OCI-LY3 (cell line): Measurements from ENCODE around the gene MED13L.

Experiments
- H2AFZ ChIP-seq: fragments of 200-600, 300-600 bp; shearing (Covaris generic); 2 replicates; pipeline ENCODE4 v1.6.0; 2014; ENCODE audit warnings: antibody characterized with exemption, low read depth, low read length
- H3K27ac ChIP-seq: fragments of 200-600, 300-600 bp; sonication (generic); 2 replicates; pipeline ENCODE4 v1.5.1; 2014; ENCODE audit warnings: mild to moderate bottlenecking, low read length, moderate library complexity, mixed read lengths
- H3K27me3 ChIP-seq: fragments of 200-600, 300-600 bp; sonication (generic); 2 replicates; pipeline ENCODE4 v1.6.1; 2014; ENCODE audit warnings: low read depth, low read length, mixed read lengths
- H3K36me3 ChIP-seq: fragments of 200-600, 300-600 bp; sonication (generic); replicated peaks from 2 replicates; pipeline ENCODE3; 2014; ENCODE audit warnings: low read depth, low read length, mixed read lengths
- H3K4me1 ChIP-seq: fragments of 300-600, 200-600 bp; sonication (generic); 2 replicates; pipeline ENCODE4 v1.6.1; 2014; ENCODE audit warnings: low read length, mixed read lengths
- H3K4me2 ChIP-seq: fragments of 200-600, 300-600 bp; sonication (generic); 2 replicates; pipeline ENCODE4 v1.6.1; 2014; ENCODE audit warnings: low read length, mixed read lengths
- H3K4me3 ChIP-seq: fragments of 300-600, 200-600 bp; sonication (generic); 2 replicates; pipeline ENCODE4 v1.5.1; 2014; ENCODE audit warnings: antibody characterized with exemption, mild to moderate bottlenecking, low read length, moderate library complexity
- H3K79me2 ChIP-seq: fragments of 300-600, 200-600 bp; shearing (Covaris generic); 2 replicates; pipeline ENCODE4 v1.6.1; 2014; ENCODE audit warnings: mild to moderate bottlenecking, low read length, mixed read lengths
- H3K9ac ChIP-seq: fragments of 300-600, 200-600 bp; shearing (Covaris generic); 2 replicates; pipeline ENCODE4 v1.6.0; 2014; ENCODE audit warnings: mild to moderate bottlenecking, low read length, moderate library complexity
- H3K9me3 ChIP-seq: fragments of 200-600, 300-600 bp; shearing (Covaris generic); 2 replicates; pipeline ENCODE4 v1.6.1; 2014; ENCODE audit warnings: low read length, mixed read lengths; ENCODE audit not compliant: insufficient read depth
- H4K20me1 ChIP-seq: fragments of 200-600, 300-600 bp; sonication (generic); 2 replicates; pipeline ENCODE4 v1.6.1; 2016; ENCODE audit warnings: low read length, mixed read lengths; ENCODE audit not compliant: insufficient read depth
- CTCF ChIP-seq: fragments of 200-600, 300-600 bp; sonication (generic); IDR thresholded peaks from 2 replicates; pipeline ENCODE4 v1.5.1; 2014; ENCODE audit warnings: antibody characterized with exemption, low read length, low read depth
- EZH2phosphoT487 ChIP-seq: fragments of 200-600 bp; shearing (Covaris generic); IDR thresholded peaks from 2 replicates; pipeline ENCODE4 v1.6.1; 2018; ENCODE audit warnings: antibody characterized with exemption, mixed run types, low read depth

The MED13L gene

GRCh38 chr12:115988212-115988611 is 289.3 kb downstream of the MED13L start:
- no peak overlapping the region for H2AFZ ChIP-seq
- H3K27ac ChIP-seq, result no peak overlapping the region
- H3K4me2 ChIP-seq, result no peak overlapping the region
- peaks cover 38% of the 10 kb centered on the region for H4K20me1 ChIP-seq
- H3K9ac ChIP-seq, result no peak overlapping the region
- no peak for TF ChIP-seq CTCF
- TF ChIP-seq EZH2phosphoT487, result no peak
- H3K4me1 ChIP-seq, result peaks cover 26% of the 10 kb centered on the region
- no peak overlapping the region for H3K4me3 ChIP-seq
- no peaks in the 10 kb centered on the region for H3K27me3 ChIP-seq
- peaks cover 48% of the 10 kb centered on the region for H3K36me3 ChIP-seq
- H3K9me3 ChIP-seq, result no peaks in the 10 kb centered on the region
- H3K79me2 ChIP-seq, result peaks cover 41% of the 10 kb centered on the region

- H3K4me1 ChIP-seq, result peaks cover 15% of the 10 kb centered on the region
- H3K79me2 ChIP-seq, result peaks cover 31% of the 10 kb centered on the region
- peaks cover 30% of the 10 kb centered on the region for H3K36me3 ChIP-seq
- H2AFZ ChIP-seq, result no peak overlapping the region
- no peak overlapping the region for H3K4me2 ChIP-seq
- H3K4me3 ChIP-seq, result no peak overlapping the region
- no peaks in the 10 kb centered on the region for H3K27me3 ChIP-seq
- H3K9me3 ChIP-seq, result no peaks in the 10 kb centered on the region
- H3K27ac ChIP-seq, result no peak overlapping the region
- H3K9ac ChIP-seq, result no peak overlapping the region
- no peak for TF ChIP-seq EZH2phosphoT487
- TF ChIP-seq CTCF, result no peak
- H4K20me1 ChIP-seq, result peaks cover 27% of the 10 kb centered on the region
Measured at GRCh38 chr12:115984616-115985015, 292.9 kb downstream of the MED13L start.

GRCh38 chr12:115983226-115983798 is 294.2 kb downstream of the MED13L start:
- H3K4me2 ChIP-seq, result no peak overlapping the region
- H3K4me3 ChIP-seq, result no peak overlapping the region
- peaks cover 18% of the 10 kb centered on the region for H3K79me2 ChIP-seq
- no peak overlapping the region for H3K27ac ChIP-seq
- H3K36me3 ChIP-seq, result peaks cover 38% of the 10 kb centered on the region
- TF ChIP-seq EZH2phosphoT487 (no peak), CTCF (peak; percentile 45)
- no peak overlapping the region for H2AFZ ChIP-seq
- H3K4me1 ChIP-seq, result peaks cover 2% of the 10 kb centered on the region
- no peaks in the 10 kb centered on the region for H3K9me3 ChIP-seq
- no peaks in the 10 kb centered on the region for H3K27me3 ChIP-seq
- no peak overlapping the region for H3K9ac ChIP-seq
- H4K20me1 ChIP-seq, result peaks cover 14% of the 10 kb centered on the region; the same call in 1 of the 2 replicates

- TF ChIP-seq EZH2phosphoT487 (no peak), CTCF (no peak)
- no peaks in the 10 kb centered on the region for H3K4me1 ChIP-seq
- no peak overlapping the region for H3K9ac ChIP-seq
- H3K27me3 ChIP-seq, result no peaks in the 10 kb centered on the region
- no peaks in the 10 kb centered on the region for H3K9me3 ChIP-seq
- 0 out of 2 replicates have a peak, but pooled peaks cover 4% of the 10 kb centered on the region for H4K20me1 ChIP-seq
- no peak overlapping the region for H2AFZ ChIP-seq
- no peak overlapping the region for H3K4me3 ChIP-seq
- no peak overlapping the region for H3K27ac ChIP-seq
- H3K4me2 ChIP-seq, result no peak overlapping the region
- H3K79me2 ChIP-seq, result no peaks in the 10 kb centered on the region
- H3K36me3 ChIP-seq, result peaks cover 28% of the 10 kb centered on the region
Measured at GRCh38 chr12:115980339-115980738, 297.2 kb downstream of the MED13L start.
